NT2/D1 (cell line): Measurements from ENCODE around the gene SCN1B.

Experiments used
- YY1 ChIP-seq: IDR thresholded peaks from 2 replicates; pipeline ENCODE4 v1.6.1; 2011; ENCODE audit not compliant: insufficient read length, insufficient read depth
- ZNF274 ChIP-seq: IDR thresholded peaks from 2 replicates; pipeline ENCODE4 v1.6.1; 2011; ENCODE audit warnings: mild to moderate bottlenecking, low read depth, low read length

DNA sequence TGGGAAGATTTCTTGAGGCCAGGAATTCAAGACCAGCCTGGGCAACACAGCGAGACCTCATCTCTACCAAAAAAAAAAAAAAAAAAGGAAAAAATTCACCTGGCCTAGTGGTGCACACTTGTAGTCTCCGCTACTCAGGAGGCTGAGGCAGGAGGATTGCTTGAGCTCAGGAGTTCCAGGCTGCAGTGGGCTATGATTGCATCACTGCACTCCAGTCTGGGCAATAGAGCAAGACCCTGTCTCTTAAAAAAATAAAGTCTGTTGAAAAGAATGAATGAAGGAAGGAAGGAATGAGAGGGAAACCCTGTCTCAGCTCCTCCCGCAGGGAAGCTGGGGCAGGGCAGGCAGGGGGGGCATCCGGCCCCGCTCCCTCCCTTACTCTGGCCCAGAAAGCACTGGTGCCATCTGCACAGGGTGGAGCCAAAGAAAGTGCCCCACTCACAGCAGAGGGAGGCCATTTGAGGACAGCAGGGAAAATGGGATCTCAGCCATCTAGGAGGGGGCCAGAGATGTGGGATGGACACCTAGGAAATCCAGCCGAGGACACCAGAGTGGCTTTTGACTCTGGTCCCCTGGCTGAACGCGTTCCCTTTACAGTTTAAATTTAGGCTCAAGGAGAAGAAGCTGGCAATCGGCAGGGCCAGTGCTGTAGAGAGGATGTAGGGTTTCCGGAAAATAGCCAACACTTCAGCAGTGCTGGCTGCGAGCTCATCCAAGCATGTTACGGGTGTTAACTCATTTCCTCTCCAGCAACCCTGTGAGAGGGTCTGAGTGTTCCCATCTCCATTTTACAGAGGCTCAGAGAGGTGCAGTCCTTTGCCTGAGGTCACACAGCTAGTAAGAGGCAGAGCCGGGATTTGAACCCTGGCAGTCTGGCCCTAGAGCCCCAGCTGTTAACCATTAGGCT, 7.7 kb downstream of the SCN1B start:
- no peak for TF ChIP-seq YY1
- no peak for TF ChIP-seq ZNF274
